K562 (cell line): ENCODE data around the gene PGAM2. TPM values are rescaled to one million over a fixed set of nuclear protein-coding genes. Genes with fewer than 3 reads are reported as not detected.
A peak's percentile ranks its signal among the peaks of the same experiment; 100 is the strongest.

Source experiments
- ATAC-seq: fragments of 200-7000 bp; cut with Tn5 transposase; 3 replicates; pipeline ENCODE4 v1.9.1; 2020; ENCODE audit warnings: moderate library complexity
- BruUV-seq: library from RNA; stranded (reverse); fragments of 400-500 nt; replicated peaks from 2 replicates; lab custom pipeline; 2021; lab: Mats Ljungman, UMichigan
- CTCF ChIA-PET: fragments of 300-600 bp; formaldehyde crosslinking; extraction: SDS; loops from one replicate; lab custom pipeline; 2021; ENCODE audit warnings: low intra/inter-chr PET ratio; lab: Yijun Ruan, JAX
- POLR2A ChIA-PET: fragments of 300-600, 350-650 bp; sonication (Branson Sonifier 250); formaldehyde crosslinking; extraction: SDS; loops from one replicate; lab custom pipeline; 2021; ENCODE audit warnings: antibody characterized with exemption, inconsistent platforms; lab: Yijun Ruan, JAX
- DNase-seq, 4 experiments: peaks; one replicate each; pipeline versions ENCODE4 v3.0.0 to v3.0.0-alpha.2; 2011 to 2018; ENCODE audit warnings: low spot score in 3 of 4, mixed read lengths in 3 of 4; ENCODE audit errors: extremely low read depth in 1 of 4
- FAIRE-seq: peaks from 2 replicates; lab custom pipeline; 2011; peaks lifted over from hg19 to GRCh38; lab: Jason Lieb, UNC
- H2AFZ ChIP-seq: 2 replicates; pipeline ENCODE4 v1.6.0; 2011; ENCODE audit warnings: low read depth, low read length, control low read depth, inconsistent platforms
- H3K27ac ChIP-seq: fragments of 200-600 bp; 3 replicates; pipeline ENCODE4 v1.8.0; 2011; ENCODE audit warnings: low read depth, mild to moderate bottlenecking, control low read depth, inconsistent platforms, low read length, moderate library complexity, mixed read lengths; ENCODE audit errors: extremely low read depth
- H3K27me3 ChIP-seq, 2 experiments: fragments of 300-600 bp in 1 of 2; 2 replicates in 1 of 2; 3 replicates in 1 of 2; pipeline versions ENCODE4 v1.6.0 to v1.8.0; 2011; ENCODE audit warnings: inconsistent platforms in 2 of 2, low read length in 2 of 2, mild to moderate bottlenecking in 1 of 2, mixed read lengths in 1 of 2, moderate library complexity in 1 of 2; ENCODE audit not compliant: control insufficient read depth in 2 of 2, insufficient read depth in 2 of 2
- H3K36me3 ChIP-seq: fragments of 300-600 bp; 3 replicates; pipeline ENCODE4 v1.8.0; 2011; ENCODE audit warnings: mild to moderate bottlenecking, low read length, inconsistent platforms; ENCODE audit not compliant: control insufficient read depth, insufficient read depth
- H3K4me1 ChIP-seq, 2 experiments: fragments of 200-600 bp in 1 of 2; replicated peaks in 1 of 2; 2 replicates in 1 of 2; 3 replicates in 1 of 2; pipeline versions ENCODE4 v1.5.1 to v1.8.0; 2011; ENCODE audit warnings: inconsistent platforms in 2 of 2, low read length in 2 of 2, mild to moderate bottlenecking in 1 of 2, mixed read lengths in 1 of 2, moderate library complexity in 1 of 2; ENCODE audit not compliant: control insufficient read depth in 2 of 2, insufficient read depth in 2 of 2
- H3K4me2 ChIP-seq: 2 replicates; pipeline ENCODE4 v1.6.1; 2011; ENCODE audit warnings: low read length, control low read depth, inconsistent platforms, mixed read lengths; ENCODE audit not compliant: insufficient read depth
- H3K4me3 ChIP-seq: fragments of 200-600 bp; sonication (generic), shearing (Covaris generic); 2 replicates; pipeline ENCODE4 v1.5.1; 2016; ENCODE audit warnings: control low read depth, inconsistent platforms
- H3K79me2 ChIP-seq: fragments of 200-600 bp; 3 replicates; pipeline ENCODE4 v1.8.0; 2011; ENCODE audit warnings: low read length, inconsistent platforms; ENCODE audit not compliant: control insufficient read depth, insufficient read depth
- H3K9ac ChIP-seq, 2 experiments: 2 replicates each; pipeline versions ENCODE4 v1.6.0 to v1.6.1; 2011; ENCODE audit warnings: low read depth in 2 of 2, low read length in 2 of 2, control low read depth in 1 of 2, inconsistent platforms in 1 of 2, mild to moderate bottlenecking in 1 of 2, mixed read lengths in 1 of 2; ENCODE audit not compliant: insufficient read depth in 1 of 2
- H3K9me1 ChIP-seq: one replicate; pipeline ENCODE4 v1.6.0; 2011; ENCODE audit warnings: inconsistent platforms, mild to moderate bottlenecking, low read length, moderate library complexity; ENCODE audit not compliant: control insufficient read depth, insufficient read depth
- H3K9me3 ChIP-seq: replicated peaks from 2 replicates; pipeline ENCODE4 v1.5.1; 2011; ENCODE audit warnings: low read depth, low read length, inconsistent platforms; ENCODE audit not compliant: control insufficient read depth, insufficient read depth
- H4K20me1 ChIP-seq: replicated peaks from 2 replicates; pipeline ENCODE4 v1.6.1; 2011; ENCODE audit warnings: low read length, inconsistent platforms, mixed read lengths; ENCODE audit not compliant: control insufficient read depth, insufficient read depth
- CHD7 ChIP-seq: fragments of 200-600 bp; sonication (generic); IDR thresholded peaks from one replicate; pipeline ENCODE4 v1.6.1; 2012; ENCODE audit warnings: mild to moderate bottlenecking, low read depth, low read length, inconsistent platforms
- RBM39 ChIP-seq: fragments of 200-400 bp; formaldehyde crosslinking; optimal IDR thresholded peaks from 2 replicates; pipeline ENCODE3; 2018; ENCODE audit warnings: low read depth, low read length
- RFX1 ChIP-seq: fragments of 450-650 bp; IDR thresholded peaks from 2 replicates; pipeline ENCODE4 v1.6.1; 2016; ENCODE audit warnings: mild to moderate bottlenecking, moderate library complexity
- RHOXF2B ChIP-seq: fragments of 250-450 bp; sonication (Bioruptor Pico); conservative IDR thresholded peaks from 2 replicates; pipeline ENCODE4 v1.5.1; 2021
- U2AF1 ChIP-seq: fragments of 200-400 bp; formaldehyde crosslinking; optimal IDR thresholded peaks from 2 replicates; pipeline ENCODE3; 2017; ENCODE audit warnings: mild to moderate bottlenecking, low read depth, low read length, moderate library complexity
- XRCC5 ChIP-seq: fragments of 200-400 bp; formaldehyde crosslinking; IDR thresholded peaks from 2 replicates; pipeline ENCODE4 v1.6.1; 2017; ENCODE audit warnings: low read depth, mild to moderate bottlenecking, low read length
- WGBS: fragments of 100-300 bp; shearing (Covaris generic); methylation state at CpG from one replicate; pipeline ENCODE4 v1.1.6; 2016; ENCODE audit warnings: low coverage, mixed read lengths; ENCODE audit not compliant: insufficient coverage; ENCODE audit errors: missing lambda C conversion rate; 5-methylcytosine and 5-hydroxymethylcytosine counted together
- in situ Hi-C: fragments of 300-500 bp; cut with MboI; formaldehyde crosslinking; loops from 4 replicates; pipeline ENCODE4 v1.15.0; 2018; ENCODE audit warnings: inconsistent platforms, mixed read lengths
- intact Hi-C: fragments of 100-400 bp; cut with micrococcal nuclease; formaldehyde crosslinking; loops from 2 replicates; pipeline ENCODE4 v1.14.2; 2022
- polyA plus RNA-seq, 8 experiments: library from polyadenylated mRNA; depleted of rRNA in 4 of 8; stranded (reverse) in 5 of 8; unstranded in 3 of 8; fragments of >200 nt; fragmentation: Nextera tagmentation in 2 of 8; fragmentation: Illumina TruSeq in 1 of 8; extraction: Ambion mirVana in 2 of 8; extraction: Trizol in 1 of 8; gene quantifications; 2 replicates each; pipeline versions ENCODE4 v1.2.1 to v1.2.3, GENCODE V29; 2011 to 2014; ENCODE audit warnings: inconsistent platforms in 1 of 8, missing spikeins in 1 of 8
- total RNA-seq, 7 experiments: library from RNA; depleted of rRNA in 6 of 7; stranded (reverse); fragments of >200 nt in 6 of 7; fragmentation: Illumina TruSeq in 2 of 7; extraction: Trizol in 2 of 7; gene quantifications; 2 replicates each; pipeline versions ENCODE4 v1.2.1 to v1.2.3, GENCODE V29; 2011 to 2021; ENCODE audit warnings: low replicate concordance in 1 of 7
- TF ChIP-seq, protein P1 (sequence below): sonication (generic); formaldehyde crosslinking; IDR thresholded peaks from 2 replicates; pipeline ENCODE4 v1.8.1; 2022; ENCODE audit warnings: missing genetic modification reagents

The PGAM2 gene
- total and polyA plus RNA-seq, 9 of the 15 experiments (the other 6 are each of a cell fraction or from before 2014, with no cell fraction given) = not detected

DNA sequence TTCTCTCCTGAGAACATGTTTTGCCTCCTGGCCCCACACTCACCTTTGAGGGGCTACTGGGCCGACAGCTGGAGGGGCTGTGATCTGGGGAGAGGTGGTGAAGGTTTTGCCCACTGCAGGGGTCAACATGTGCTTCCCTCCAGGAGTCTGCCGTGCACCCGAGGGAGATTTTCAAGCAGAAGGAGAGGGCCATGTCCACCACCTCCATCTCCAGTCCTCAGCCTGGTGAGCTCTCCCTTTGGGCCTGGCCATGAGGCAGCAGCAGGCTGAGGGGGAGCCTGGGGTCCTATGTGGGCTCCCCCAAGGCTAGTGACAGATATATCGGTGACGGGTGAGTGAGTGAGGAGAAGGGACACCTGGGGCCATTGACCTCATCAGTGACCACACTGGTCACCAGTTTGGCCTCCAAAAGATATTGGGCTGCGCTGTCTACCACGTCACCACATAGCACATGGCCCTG is 6.6 kb downstream of the PGAM2 start:
- peaks cover 71% of the 10 kb centered on the region; the same call in 2 of the 3 replicates for H3K36me3 ChIP-seq
- no TSS peak for BruUV-seq
- TF ChIP-seq U2AF1 (no peak), CHD7 (no peak), RFX1 (no peak), RBM39 (no peak), RHOXF2B (no peak), XRCC5 (no peak)
- TF ChIP-seq, protein P1, sequence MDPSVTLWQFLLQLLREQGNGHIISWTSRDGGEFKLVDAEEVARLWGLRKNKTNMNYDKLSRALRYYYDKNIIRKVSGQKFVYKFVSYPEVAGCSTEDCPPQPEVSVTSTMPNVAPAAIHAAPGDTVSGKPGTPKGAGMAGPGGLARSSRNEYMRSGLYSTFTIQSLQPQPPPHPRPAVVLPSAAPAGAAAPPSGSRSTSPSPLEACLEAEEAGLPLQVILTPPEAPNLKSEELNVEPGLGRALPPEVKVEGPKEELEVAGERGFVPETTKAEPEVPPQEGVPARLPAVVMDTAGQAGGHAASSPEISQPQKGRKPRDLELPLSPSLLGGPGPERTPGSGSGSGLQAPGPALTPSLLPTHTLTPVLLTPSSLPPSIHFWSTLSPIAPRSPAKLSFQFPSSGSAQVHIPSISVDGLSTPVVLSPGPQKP (CRISPR knock-in tag) = no peak
- TF ChIP-seq, all 486 proteins: peak for 0
- Histone ChIP-seq H2AFZ (no peak overlapping the region), H3K9me3 (no peaks in the 10 kb centered on the region), H3K27ac (no peak overlapping the region), H4K20me1 (peaks cover 3% of the 10 kb centered on the region; the same call in 1 of the 2 replicates), H3K4me3 (no peak overlapping the region), H3K4me2 (no peak overlapping the region), H3K4me1 (peaks cover 0 to 17% of the 10 kb centered on the region in 2 experiments; a peak in 1 of 5 replicates), H3K9me1 (no peaks in the 10 kb centered on the region), H3K79me2 (no peaks in the 10 kb centered on the region), H3K27me3 (no peaks in the 10 kb centered on the region), H3K9ac (peak overlapping the region in 1 of 2 experiments; percentile 17; a peak in 2 of 4 replicates)
- FAIRE-seq (no peak), DNase-seq (no peak), ATAC-seq (no peak)
- intact Hi-C loops = no loop called here
- ChIA-PET POLR2A (no interaction called here), CTCF (no interaction called here)
- 95% methylated on average over 7 of the region's 7 CpGs for WGBS
- in situ Hi-C loops = no loop called here
